H9 (cell line): ENCODE data around the gene CYTL1. TPM values are rescaled to one million over a fixed set of nuclear protein-coding genes. Genes with fewer than 3 reads are reported as not detected.

Experiments used
- DNase-seq: peaks from one replicate; pipeline ENCODE4 v3.0.0-alpha.2; 2017
- H2AFZ ChIP-seq: one replicate; pipeline ENCODE4 v1.6.1; 2013; ENCODE audit warnings: mild to moderate bottlenecking, low read length, control low read depth, moderate library complexity
- H2AK5ac ChIP-seq: 2 replicates; pipeline ENCODE4 v1.6.1; 2013; ENCODE audit warnings: low read length, control low read depth, mixed read lengths; ENCODE audit not compliant: insufficient read length
- H2BK120ac ChIP-seq: one replicate; pipeline ENCODE4 v1.6.1; 2013; ENCODE audit warnings: low read depth, mild to moderate bottlenecking, low read length, control low read depth, inconsistent platforms; ENCODE audit not compliant: poor library complexity, severe bottlenecking
- H2BK12ac ChIP-seq: 2 replicates; pipeline ENCODE4 v1.6.1; 2013; ENCODE audit warnings: low read length, control low read depth, mixed read lengths, low read depth; ENCODE audit not compliant: insufficient read length
- H2BK15ac ChIP-seq: 2 replicates; pipeline ENCODE4 v1.6.1; 2013; ENCODE audit warnings: low read depth, low read length, control low read depth
- H2BK20ac ChIP-seq: one replicate; pipeline ENCODE4 v1.6.1; 2013; ENCODE audit warnings: low read depth, mild to moderate bottlenecking, low read length, control low read depth, inconsistent platforms; ENCODE audit not compliant: poor library complexity, severe bottlenecking
- H2BK5ac ChIP-seq: 2 replicates; pipeline ENCODE4 v1.6.1; 2013; ENCODE audit warnings: low read length, control low read depth, mixed read lengths; ENCODE audit not compliant: insufficient read length
- H3K14ac ChIP-seq: 2 replicates; pipeline ENCODE4 v1.6.1; 2013; ENCODE audit warnings: low read length, control low read depth; ENCODE audit not compliant: insufficient read depth
- H3K18ac ChIP-seq: 2 replicates; pipeline ENCODE4 v1.6.1; 2013; ENCODE audit warnings: low read depth, mild to moderate bottlenecking, mixed read lengths, low read length, control low read depth; ENCODE audit not compliant: insufficient read length
- H3K23ac ChIP-seq: 2 replicates; pipeline ENCODE4 v1.6.1; 2013; ENCODE audit warnings: low read length, control low read depth, mixed read lengths, low read depth; ENCODE audit not compliant: insufficient read length
- H3K23me2 ChIP-seq: 2 replicates; pipeline ENCODE4 v1.6.1; 2013; ENCODE audit warnings: low read depth, mild to moderate bottlenecking, mixed read lengths, low read length, control low read depth; ENCODE audit not compliant: insufficient read length, poor library complexity, severe bottlenecking
- H3K27ac ChIP-seq: 2 replicates; pipeline ENCODE4 v1.5.1; 2013; ENCODE audit warnings: low read length, control low read depth, mixed read lengths, low read depth; ENCODE audit not compliant: insufficient read length
- H3K27me3 ChIP-seq: 2 replicates; pipeline ENCODE4 v1.6.1; 2013; ENCODE audit warnings: low read length, control low read depth, inconsistent platforms; ENCODE audit not compliant: insufficient read depth
- H3K4ac ChIP-seq: 2 replicates; pipeline ENCODE4 v1.6.1; 2013; ENCODE audit warnings: low read depth, mild to moderate bottlenecking, control low read depth, inconsistent platforms, low read length, moderate library complexity
- H3K4me1 ChIP-seq: 2 replicates; pipeline ENCODE4 v1.6.1; 2013; ENCODE audit warnings: low read length, control low read depth, inconsistent platforms; ENCODE audit not compliant: insufficient read depth
- H3K4me2 ChIP-seq: 2 replicates; pipeline ENCODE4 v1.6.1; 2013; ENCODE audit warnings: low read length, control low read depth, mixed read lengths; ENCODE audit not compliant: insufficient read length, insufficient read depth
- H3K56ac ChIP-seq: 2 replicates; pipeline ENCODE4 v1.6.1; 2013; ENCODE audit warnings: low read depth, mild to moderate bottlenecking, mixed read lengths, low read length, control low read depth; ENCODE audit not compliant: insufficient read length
- H3K79me1 ChIP-seq: 2 replicates; pipeline ENCODE4 v1.6.1; 2013; ENCODE audit warnings: low read depth, mild to moderate bottlenecking, moderate library complexity, low read length, control low read depth, inconsistent platforms; ENCODE audit not compliant: insufficient read depth, poor library complexity, severe bottlenecking
- H3K79me2 ChIP-seq: 2 replicates; pipeline ENCODE4 v1.6.1; 2013; ENCODE audit warnings: low read length, control low read depth, inconsistent platforms; ENCODE audit not compliant: insufficient read depth
- H3K9ac ChIP-seq: 2 replicates; pipeline ENCODE4 v1.6.1; 2013; ENCODE audit warnings: low read length, control low read depth, mixed read lengths; ENCODE audit not compliant: insufficient read length; ENCODE audit errors: extremely low read depth
- H3K9me3 ChIP-seq: one replicate; pipeline ENCODE4 v1.6.1; 2013; ENCODE audit warnings: low read depth, low read length, inconsistent platforms; ENCODE audit not compliant: control insufficient read depth
- H3T11ph ChIP-seq: one replicate; pipeline ENCODE4 v1.6.1; 2013; ENCODE audit warnings: mild to moderate bottlenecking, low read length, control low read depth, inconsistent platforms
- H4K20me1 ChIP-seq: one replicate; pipeline ENCODE4 v1.6.1; 2013; ENCODE audit not compliant: control insufficient read depth, insufficient read length, insufficient read depth
- H4K5ac ChIP-seq: 2 replicates; pipeline ENCODE4 v1.6.1; 2013; ENCODE audit warnings: low read depth, mild to moderate bottlenecking, mixed read lengths, low read length, control low read depth; ENCODE audit not compliant: insufficient read length
- H4K8ac ChIP-seq: replicated peaks from 2 replicates; pipeline ENCODE4 v1.6.1; 2013; ENCODE audit warnings: low read length, control low read depth, mixed read lengths, low read depth; ENCODE audit not compliant: insufficient read length
- H4K91ac ChIP-seq: 2 replicates; pipeline ENCODE4 v1.6.1; 2013; ENCODE audit warnings: low read depth, mild to moderate bottlenecking, moderate library complexity, mixed read lengths, low read length, control low read depth; ENCODE audit not compliant: insufficient read length
- H3K27ac Mint-ChIP-seq, 3 experiments: 2 replicates in 2 of 3; 3 replicates in 1 of 3; pipeline ENCODE4 v1.8.0; 2020 to 2021; ENCODE audit warnings: mixed read lengths in 3 of 3, mild to moderate bottlenecking in 1 of 3, moderate library complexity in 1 of 3
- H3K27me3 Mint-ChIP-seq: 2 replicates; pipeline ENCODE4 v1.8.0; 2021; ENCODE audit warnings: low read depth, mild to moderate bottlenecking, moderate library complexity, mixed read lengths
- H3K36me3 Mint-ChIP-seq, 3 experiments: 2 replicates in 2 of 3; 3 replicates in 1 of 3; pipeline ENCODE4 v1.8.0; 2020 to 2021; ENCODE audit warnings: low read depth in 3 of 3, mixed read lengths in 3 of 3; ENCODE audit not compliant: insufficient read depth in 1 of 3
- H3K4me1 Mint-ChIP-seq, 2 experiments: 2 replicates each; pipeline ENCODE4 v1.8.0; 2020; ENCODE audit warnings: mixed read lengths in 2 of 2
- H3K4me3 Mint-ChIP-seq, 2 experiments: 2 replicates in 1 of 2; 3 replicates in 1 of 2; pipeline ENCODE4 v1.8.0; 2020 to 2021; ENCODE audit warnings: mild to moderate bottlenecking in 2 of 2, mixed read lengths in 2 of 2, moderate library complexity in 1 of 2
- H3K9me3 Mint-ChIP-seq, 2 experiments: 2 replicates in 1 of 2; 3 replicates in 1 of 2; pipeline ENCODE4 v1.8.0; 2020; ENCODE audit warnings: mild to moderate bottlenecking in 2 of 2, mixed read lengths in 2 of 2, moderate library complexity in 1 of 2
- WGBS: extraction: QIAGEN DNeasy Blood & Tissue Kit; methylation state at CpG from one replicate; pipeline ENCODE4 v1.1.7; 2013; ENCODE audit warnings: missing lambda C conversion rate, low lambda C conversion rate, mixed read lengths; ENCODE audit not compliant: insufficient read length; ENCODE audit errors: extremely low coverage; 5-methylcytosine and 5-hydroxymethylcytosine counted together
- total RNA-seq: library from RNA; stranded (reverse); gene quantifications from 2 replicates; pipeline ENCODE4 v1.2.1, GENCODE V29; 2021
- TF ChIP-seq, protein P1 (sequence below): fragments of 200-600 bp; sonication (generic); conservative IDR thresholded peaks from 3 replicates; pipeline ENCODE4 v1.8.0; 2021; ENCODE audit warnings: antibody characterized with exemption, mild to moderate bottlenecking

Gene CYTL1
- total RNA-seq, 1 experiment from 2014 or later = 1.7 TPM

DNA sequence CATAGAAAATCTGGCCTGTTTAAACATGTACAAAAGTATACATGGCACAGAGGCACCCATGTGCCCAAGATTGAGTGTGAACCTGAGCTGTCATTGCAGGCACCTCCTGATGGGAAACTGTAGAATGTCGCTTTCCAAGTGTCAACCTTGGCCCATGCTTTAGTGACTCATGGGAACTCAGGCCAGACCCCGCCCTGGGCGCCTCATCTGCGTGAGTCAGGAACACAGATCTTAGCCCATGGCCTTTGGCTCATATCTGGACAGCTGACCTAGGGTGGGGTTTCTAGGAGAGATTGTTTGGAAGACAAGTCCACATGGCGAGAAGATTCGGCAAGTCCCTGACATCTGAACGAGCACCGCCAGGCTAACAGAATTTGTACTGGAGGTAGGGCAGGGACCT, 50.0 kb downstream of the CYTL1 start:
- no peaks in the 10 kb centered on the region for H3K79me2 ChIP-seq
- no peak overlapping the region for H3K14ac ChIP-seq
- no peak overlapping the region for H2BK5ac ChIP-seq
- no peak overlapping the region for H3K4ac ChIP-seq
- H2AK5ac ChIP-seq = no peak overlapping the region
- H3K27me3 ChIP-seq = no peaks in the 10 kb centered on the region
- H2BK20ac ChIP-seq = no peak overlapping the region
- no peaks in the 10 kb centered on the region for H3K4me1 ChIP-seq
- no peak overlapping the region for H3T11ph ChIP-seq
- no peak overlapping the region for H2AFZ ChIP-seq
- TF ChIP-seq, protein P1, sequence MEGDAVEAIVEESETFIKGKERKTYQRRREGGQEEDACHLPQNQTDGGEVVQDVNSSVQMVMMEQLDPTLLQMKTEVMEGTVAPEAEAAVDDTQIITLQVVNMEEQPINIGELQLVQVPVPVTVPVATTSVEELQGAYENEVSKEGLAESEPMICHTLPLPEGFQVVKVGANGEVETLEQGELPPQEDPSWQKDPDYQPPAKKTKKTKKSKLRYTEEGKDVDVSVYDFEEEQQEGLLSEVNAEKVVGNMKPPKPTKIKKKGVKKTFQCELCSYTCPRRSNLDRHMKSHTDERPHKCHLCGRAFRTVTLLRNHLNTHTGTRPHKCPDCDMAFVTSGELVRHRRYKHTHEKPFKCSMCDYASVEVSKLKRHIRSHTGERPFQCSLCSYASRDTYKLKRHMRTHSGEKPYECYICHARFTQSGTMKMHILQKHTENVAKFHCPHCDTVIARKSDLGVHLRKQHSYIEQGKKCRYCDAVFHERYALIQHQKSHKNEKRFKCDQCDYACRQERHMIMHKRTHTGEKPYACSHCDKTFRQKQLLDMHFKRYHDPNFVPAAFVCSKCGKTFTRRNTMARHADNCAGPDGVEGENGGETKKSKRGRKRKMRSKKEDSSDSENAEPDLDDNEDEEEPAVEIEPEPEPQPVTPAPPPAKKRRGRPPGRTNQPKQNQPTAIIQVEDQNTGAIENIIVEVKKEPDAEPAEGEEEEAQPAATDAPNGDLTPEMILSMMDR = no peak
- no peak overlapping the region for H2BK120ac ChIP-seq
- no peak overlapping the region for H3K18ac ChIP-seq
- H3K9me3 ChIP-seq = no peaks in the 10 kb centered on the region
- H4K5ac ChIP-seq = no peak overlapping the region
- Mint-ChIP-seq H3K27me3 (peaks cover 35% of the 10 kb centered on the region), H3K4me3 (no peak overlapping the region), H3K27ac (no peak overlapping the region), H3K4me1 (no peaks in the 10 kb centered on the region), H3K36me3 (peaks cover 4 to 7% (median 6%) of the 10 kb centered on the region in 3 experiments; a peak in 5 of 7 replicates), H3K9me3 (peaks cover 13 to 21% of the 10 kb centered on the region in 2 experiments)
- no peak overlapping the region for H2BK12ac ChIP-seq
- no peak overlapping the region for H3K27ac ChIP-seq
- no peak overlapping the region for H3K23ac ChIP-seq
- no peak overlapping the region for H3K4me2 ChIP-seq
- H4K8ac ChIP-seq = no peak overlapping the region
- H2BK15ac ChIP-seq = no peak overlapping the region
- no peaks in the 10 kb centered on the region for H4K20me1 ChIP-seq
- DNase-seq = no peak
- H4K91ac ChIP-seq = no peak overlapping the region
- H3K79me1 ChIP-seq = no peaks in the 10 kb centered on the region
- no peak overlapping the region for H3K9ac ChIP-seq
- WGBS = no CpG with 5 or more reads among the region's 8 CpGs
- H3K56ac ChIP-seq = no peak overlapping the region
- no peaks in the 10 kb centered on the region for H3K23me2 ChIP-seq
